ENCODE results near the gene CRELD2.

CRELD2 gene

DNA sequence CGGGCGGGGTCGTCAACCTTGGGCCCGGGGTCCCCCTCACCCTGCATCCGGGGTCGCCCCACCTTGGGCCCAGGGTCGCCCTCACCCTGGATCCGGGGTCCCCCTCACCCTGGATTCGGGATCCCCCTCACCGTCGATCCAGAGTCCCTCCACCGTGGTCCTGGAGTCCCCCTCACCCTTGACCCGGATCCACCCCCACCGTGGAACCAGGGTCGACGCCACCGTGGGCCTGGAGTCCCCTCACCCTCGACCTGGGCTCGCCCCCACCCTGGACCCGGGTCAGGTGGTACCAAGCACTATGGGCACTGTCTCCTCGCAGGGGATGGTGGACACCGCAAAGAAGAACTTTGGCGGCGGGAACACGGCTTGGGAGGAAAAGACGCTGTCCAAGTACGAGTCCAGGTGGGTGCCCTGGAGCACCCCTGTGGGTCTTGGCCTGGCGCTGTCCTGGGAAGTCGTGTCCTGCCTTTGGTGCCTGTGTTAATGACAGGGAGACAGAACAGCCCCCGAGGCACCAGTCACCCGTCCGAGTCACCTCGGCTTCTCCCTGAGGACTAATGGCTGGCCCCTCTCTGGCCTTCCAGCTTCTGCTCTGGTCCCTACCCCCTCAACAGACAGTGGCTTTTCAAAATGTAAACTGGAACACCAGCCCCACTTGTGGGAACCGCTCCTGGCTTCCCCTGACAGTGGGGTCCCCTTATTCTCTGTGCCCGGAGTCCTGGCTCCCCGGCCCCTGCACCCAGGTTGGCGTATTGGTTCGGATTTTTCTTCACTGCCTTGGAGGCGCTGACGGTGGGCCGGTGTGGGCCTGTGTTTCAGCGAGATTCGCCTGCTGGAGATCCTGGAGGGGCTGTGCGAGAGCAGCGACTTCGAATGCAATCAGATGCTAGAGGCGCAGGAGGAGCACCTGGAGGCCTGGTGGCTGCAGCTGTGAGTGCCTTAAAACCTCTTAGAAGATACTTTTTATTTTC is 762 bp downstream of the CRELD2 start:
- FAIRE-seq, result no peak
- TF ChIP-seq, protein P1, sequence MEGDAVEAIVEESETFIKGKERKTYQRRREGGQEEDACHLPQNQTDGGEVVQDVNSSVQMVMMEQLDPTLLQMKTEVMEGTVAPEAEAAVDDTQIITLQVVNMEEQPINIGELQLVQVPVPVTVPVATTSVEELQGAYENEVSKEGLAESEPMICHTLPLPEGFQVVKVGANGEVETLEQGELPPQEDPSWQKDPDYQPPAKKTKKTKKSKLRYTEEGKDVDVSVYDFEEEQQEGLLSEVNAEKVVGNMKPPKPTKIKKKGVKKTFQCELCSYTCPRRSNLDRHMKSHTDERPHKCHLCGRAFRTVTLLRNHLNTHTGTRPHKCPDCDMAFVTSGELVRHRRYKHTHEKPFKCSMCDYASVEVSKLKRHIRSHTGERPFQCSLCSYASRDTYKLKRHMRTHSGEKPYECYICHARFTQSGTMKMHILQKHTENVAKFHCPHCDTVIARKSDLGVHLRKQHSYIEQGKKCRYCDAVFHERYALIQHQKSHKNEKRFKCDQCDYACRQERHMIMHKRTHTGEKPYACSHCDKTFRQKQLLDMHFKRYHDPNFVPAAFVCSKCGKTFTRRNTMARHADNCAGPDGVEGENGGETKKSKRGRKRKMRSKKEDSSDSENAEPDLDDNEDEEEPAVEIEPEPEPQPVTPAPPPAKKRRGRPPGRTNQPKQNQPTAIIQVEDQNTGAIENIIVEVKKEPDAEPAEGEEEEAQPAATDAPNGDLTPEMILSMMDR (IDR thresholded peaks at IDR 0.05; ENCODE audit: insufficient read depth, missing control alignments), result no peak
- DNase-seq (ENCODE audit: insufficient read length, low spot score), result no peak

DNA sequence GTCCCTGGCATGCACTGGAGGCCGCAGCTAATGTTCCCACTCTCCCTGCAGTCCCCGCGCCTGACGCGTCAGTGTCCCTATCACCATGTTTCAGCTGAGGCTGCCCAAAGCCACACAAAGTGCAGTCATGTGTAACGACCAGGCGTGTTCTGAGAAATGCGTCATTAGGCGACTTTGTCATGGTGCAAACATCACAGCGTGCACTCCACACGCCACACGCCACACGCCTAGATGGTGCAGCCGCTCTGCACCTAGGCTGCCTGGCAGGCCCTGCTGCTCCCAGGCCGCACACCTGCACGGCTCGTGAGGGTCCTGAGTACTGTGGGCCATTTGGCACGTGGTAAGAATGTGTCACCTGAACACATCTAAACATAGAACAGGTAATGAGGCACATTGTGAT is 2.4 kb downstream of the CRELD2 start:
- DNase-seq (ENCODE audit: insufficient read length, low spot score) (no peak), FAIRE-seq (no peak)
- TF ChIP-seq, protein P1 (IDR thresholded peaks at IDR 0.05; ENCODE audit: insufficient read depth, missing control alignments), result no peak

DNA sequence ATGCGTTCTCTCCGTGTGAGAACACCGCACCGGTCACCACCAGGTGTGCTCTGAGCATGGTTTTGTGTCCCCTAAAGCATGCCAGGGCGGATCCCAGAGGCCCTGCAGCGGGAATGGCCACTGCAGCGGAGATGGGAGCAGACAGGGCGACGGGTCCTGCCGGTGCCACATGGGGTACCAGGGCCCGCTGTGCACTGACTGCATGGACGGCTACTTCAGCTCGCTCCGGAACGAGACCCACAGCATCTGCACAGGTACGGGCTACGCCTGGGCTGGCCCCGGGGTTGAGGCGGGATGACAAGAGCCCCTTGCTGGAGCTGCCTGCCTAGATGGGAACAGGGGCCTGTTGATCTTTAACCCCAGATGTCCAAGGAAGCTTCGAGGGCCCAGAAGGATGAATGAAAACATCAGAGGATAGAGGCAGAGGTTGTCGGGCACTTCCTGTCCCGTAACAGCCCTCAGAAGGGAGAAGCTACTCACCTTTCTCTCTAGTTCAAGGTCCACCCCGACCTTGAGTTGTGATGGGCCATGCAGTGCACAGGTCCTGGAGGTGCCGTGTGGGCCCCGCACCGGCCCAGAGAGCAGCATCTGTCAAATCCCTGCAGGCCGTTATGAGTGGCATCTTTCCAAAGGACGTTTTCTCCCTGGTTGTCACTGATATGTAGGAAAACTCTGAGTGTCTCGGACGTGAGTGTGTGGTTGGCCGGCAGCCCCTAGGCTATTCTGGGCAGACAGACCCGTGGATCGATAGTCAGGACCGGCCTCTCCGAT is 3.3 kb downstream of the CRELD2 start:
- DNase-seq (ENCODE audit: insufficient read length, low spot score) (no peak), FAIRE-seq (no peak)
- TF ChIP-seq, protein P1 (IDR thresholded peaks at IDR 0.05; ENCODE audit: insufficient read depth, missing control alignments), result no peak

DNA sequence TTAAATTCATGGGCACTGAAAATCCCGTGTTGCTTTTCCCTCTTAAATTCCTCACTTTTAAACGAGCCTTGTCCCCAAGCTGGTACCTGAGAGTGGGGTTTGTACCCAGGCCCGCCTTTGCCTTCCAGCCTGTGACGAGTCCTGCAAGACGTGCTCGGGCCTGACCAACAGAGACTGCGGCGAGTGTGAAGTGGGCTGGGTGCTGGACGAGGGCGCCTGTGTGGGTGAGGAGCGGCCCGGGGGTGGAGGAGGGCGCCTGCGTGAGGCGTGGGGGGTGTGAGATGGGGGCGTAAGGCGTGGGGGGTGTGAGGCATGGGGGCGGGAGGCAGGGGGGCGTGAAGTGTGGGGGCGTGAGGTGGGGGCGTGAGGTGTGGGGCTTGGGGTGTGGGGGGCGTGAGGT is 4.0 kb downstream of the CRELD2 start:
- FAIRE-seq (no peak), DNase-seq (ENCODE audit: insufficient read length, low spot score) (no peak)
- TF ChIP-seq, protein P1 (IDR thresholded peaks at IDR 0.05; ENCODE audit: insufficient read depth, missing control alignments), result no peak

DNA sequence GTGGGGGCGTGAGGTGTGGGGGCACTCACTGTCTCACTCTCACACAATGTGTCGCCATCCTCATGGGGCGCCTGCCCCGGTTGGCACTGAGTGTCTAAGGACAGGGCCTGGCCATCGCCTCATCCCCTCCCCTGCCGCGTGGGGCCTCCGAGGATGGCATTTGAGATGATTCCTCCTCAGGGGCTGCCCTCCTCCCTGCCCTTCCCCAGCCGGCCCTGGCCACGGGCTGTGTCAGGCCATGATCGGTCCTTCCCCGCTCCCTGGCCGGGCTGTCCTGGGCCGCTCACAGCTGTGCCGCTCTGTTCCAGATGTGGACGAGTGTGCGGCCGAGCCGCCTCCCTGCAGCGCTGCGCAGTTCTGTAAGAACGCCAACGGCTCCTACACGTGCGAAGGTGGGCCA is 4.5 kb downstream of the CRELD2 start:
- DNase-seq (ENCODE audit: insufficient read length, low spot score) (no peak), FAIRE-seq (no peak)
- TF ChIP-seq, protein P1 (IDR thresholded peaks at IDR 0.05; ENCODE audit: insufficient read depth, missing control alignments), result no peak

DNA sequence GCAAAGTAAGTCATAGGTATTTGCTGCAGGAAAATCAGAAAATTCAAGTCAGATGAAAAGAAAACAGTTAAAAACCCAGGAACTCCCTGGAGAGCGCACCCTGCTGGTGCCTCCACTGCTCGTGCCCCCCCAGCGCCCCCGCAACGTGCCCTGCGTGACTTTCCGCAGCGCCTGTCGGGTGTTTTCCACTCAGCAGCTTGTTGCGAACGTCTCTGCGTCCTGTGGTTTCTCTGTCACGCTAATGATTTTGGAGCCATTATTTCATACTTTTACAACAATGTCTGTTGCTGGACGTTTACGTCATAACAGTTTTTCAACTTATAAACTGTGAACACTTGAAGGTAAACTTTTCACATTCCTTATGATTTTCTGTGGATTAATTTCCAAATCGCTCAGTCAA is 5.0 kb downstream of the CRELD2 start:
- no peak for FAIRE-seq
- DNase-seq (ENCODE audit: insufficient read length, low spot score), result no peak

More for the DNA sequence above, 5.0 kb downstream of the CRELD2 start:
- TF ChIP-seq, protein P1 (IDR thresholded peaks at IDR 0.05; ENCODE audit: insufficient read depth, missing control alignments), result no peak

All from D721Med (cell line).